HG03103 (cell line): ENCODE results near the gene TMEM232.
A peak's percentile ranks its signal among the peaks of the same experiment; 100 is the strongest.
"Not testable (repeated sequence)": the region's sequence is repeated elsewhere in the genome, so short reads cannot be mapped to it uniquely, and the experiment has no call there.

Experiments used
- ATAC-seq: cut with Tn5 transposase; IDR thresholded peaks from one replicate; pipeline ENCODE4 v1.9.1; 2021; ENCODE audit warnings: low read depth; ENCODE audit not compliant: unreplicated experiment

Gene TMEM232

DNA sequence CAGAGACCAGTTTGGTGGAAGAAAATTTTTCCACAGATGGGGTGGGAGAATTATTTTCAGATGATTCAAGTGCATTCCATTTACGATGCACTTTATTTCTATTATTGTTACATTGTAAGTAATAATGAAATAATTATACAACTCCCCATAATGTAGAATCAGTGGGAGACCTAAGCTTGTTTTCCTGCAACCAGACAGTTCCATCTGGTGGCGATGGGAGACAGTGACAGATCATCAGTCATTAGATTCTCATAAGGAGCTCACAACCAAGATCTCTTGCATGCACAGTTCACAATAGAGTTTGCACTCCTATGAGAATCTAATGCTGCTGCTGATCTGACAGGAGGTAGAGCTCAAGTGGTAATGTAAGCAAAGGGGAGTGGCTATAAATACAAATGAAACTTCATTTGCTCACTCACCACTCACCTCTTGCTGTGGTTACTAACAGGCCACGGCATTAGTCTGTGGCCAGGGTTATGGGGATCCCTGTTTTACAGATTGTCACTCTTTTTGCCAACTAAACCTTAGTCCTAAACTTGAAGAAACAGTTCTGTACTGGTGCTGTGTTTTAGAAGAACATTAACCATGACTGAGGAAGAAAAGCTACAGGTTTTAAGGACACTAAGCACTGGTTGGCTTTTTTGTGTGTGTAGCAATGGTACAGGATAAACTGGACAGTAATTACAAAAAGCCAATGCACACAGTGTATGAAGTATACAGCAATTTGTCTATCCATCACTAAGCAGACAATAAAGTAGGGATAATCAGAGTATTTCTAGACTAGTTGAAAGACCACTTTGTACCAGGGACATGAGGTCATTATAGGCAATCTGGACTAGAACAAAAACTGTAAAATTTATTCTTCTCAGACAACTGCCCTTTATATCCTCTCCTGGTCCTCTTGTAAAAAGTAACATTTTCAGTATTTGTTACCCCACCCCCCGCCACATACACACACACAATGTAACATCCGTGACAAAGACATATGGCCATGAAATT lies 9.9 kb downstream of the TMEM232 start:
- peak; percentile 79 for ATAC-seq

- ATAC-seq: no peak
Measured at GRCh38 chr5:110707260-110707844, 19.1 kb downstream of the TMEM232 start.

DNA sequence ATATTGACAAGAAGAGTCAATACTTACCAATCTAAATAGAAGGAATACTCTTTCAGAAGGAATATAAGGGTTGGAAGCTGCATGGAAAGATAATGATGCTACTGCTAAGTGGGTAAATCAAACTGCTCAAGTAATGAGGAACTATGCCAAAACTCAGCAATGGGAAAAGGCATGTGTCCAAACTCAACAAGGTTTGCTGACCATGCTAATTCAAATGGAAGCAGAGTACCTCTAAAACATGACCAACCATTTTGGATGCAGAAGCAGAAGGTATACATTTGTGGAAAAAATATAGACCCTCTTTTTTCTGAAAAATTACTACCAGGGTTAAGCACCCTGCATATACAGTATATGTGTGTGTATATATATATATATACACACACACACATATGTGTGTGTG lies 21.1 kb downstream of the TMEM232 start:
- ATAC-seq: no peak

GRCh38 chr5:110703481-110703880 lies 23.0 kb downstream of the TMEM232 start:
- ATAC-seq: no peak

DNA sequence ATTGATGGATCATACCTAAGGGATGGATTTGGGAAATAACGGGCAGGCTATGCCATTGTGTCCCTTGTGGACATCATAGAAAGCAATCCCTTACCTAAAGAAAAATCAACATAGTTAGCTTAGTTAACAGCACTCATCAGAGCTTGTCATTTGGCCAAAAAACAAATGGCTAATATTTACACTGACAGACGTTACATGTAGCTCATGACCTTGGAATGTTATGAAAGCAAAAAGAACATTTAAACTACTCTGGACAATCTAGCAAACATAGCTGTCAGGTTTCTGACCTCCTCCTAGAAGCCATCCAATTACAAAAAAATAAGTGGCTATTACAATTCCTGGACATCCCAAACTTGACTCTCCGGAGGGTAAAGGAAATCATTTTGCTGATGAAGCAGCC lies 23.8 kb downstream of the TMEM232 start:
- ATAC-seq: no peak

DNA sequence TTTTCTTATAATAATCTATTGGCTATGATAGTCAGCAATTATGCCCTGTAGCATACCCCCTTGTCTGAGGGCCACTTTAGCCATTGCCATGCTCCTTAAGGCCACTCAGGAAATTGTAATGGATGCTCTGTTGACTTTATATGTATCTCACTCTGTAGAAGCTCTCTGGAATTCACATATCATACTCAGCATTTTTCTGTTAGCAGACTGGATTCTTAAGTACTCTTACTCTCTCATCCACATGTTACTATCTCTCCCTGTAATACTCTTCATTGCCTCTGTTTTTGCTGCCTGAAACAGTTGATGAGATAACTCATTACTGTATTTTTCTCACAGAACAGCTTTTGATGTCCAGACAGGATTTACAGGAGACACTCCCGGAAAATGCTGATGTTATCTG lies 24.2 kb downstream of the TMEM232 start:
- ATAC-seq: no peak

- not testable (repeated sequence) for ATAC-seq
Measured at GRCh38 chr5:110692669-110693068, 33.8 kb downstream of the TMEM232 start.

DNA sequence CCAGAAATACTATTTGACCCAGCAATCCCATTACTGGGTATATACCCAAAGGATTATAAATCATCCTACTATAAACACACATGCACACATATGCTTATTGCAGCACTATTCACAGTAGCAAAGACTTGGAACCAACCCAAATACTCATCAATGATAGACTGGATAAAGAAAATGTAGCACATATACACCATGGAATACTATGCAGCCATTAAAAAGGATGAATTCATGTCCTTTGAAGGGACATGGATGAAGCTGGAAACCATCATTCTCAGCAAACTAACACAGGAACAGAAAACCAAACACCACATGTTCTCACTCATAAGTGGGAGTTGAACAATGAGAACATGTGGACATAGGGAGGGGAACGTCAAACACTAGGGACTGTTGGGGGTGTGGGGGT lies 35.9 kb downstream of the TMEM232 start:
- ATAC-seq: not testable (repeated sequence)

GRCh38 chr5:110687485-110687884 lies 39.0 kb downstream of the TMEM232 start:
- no peak for ATAC-seq

DNA sequence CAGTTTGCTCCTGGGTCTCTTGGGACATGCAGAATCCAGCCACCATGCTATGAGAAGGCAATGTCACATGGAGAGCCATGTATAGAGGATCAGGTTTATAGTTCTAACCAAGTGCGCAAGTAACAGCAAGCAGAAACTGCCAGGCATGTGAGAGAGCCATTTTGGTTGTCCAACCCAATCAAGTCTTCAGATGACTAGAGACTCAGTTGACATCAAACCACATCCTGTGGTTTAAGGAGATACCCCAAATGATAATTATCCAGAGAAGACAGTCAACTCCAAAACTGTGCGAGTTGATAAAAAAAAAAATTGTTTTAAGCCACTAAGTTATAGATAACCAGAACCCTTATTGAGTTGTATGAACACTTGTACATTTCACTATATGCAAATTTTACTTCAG lies 40.2 kb downstream of the TMEM232 start:
- ATAC-seq: no peak

GRCh38 chr5:110681953-110682352 lies 44.5 kb downstream of the TMEM232 start:
- no peak for ATAC-seq

- no peak for ATAC-seq
Measured at GRCh38 chr5:110681109-110681508, 45.4 kb downstream of the TMEM232 start.

- ATAC-seq: not testable (repeated sequence)
Measured at GRCh38 chr5:110676554-110676953, 49.9 kb downstream of the TMEM232 start.

DNA sequence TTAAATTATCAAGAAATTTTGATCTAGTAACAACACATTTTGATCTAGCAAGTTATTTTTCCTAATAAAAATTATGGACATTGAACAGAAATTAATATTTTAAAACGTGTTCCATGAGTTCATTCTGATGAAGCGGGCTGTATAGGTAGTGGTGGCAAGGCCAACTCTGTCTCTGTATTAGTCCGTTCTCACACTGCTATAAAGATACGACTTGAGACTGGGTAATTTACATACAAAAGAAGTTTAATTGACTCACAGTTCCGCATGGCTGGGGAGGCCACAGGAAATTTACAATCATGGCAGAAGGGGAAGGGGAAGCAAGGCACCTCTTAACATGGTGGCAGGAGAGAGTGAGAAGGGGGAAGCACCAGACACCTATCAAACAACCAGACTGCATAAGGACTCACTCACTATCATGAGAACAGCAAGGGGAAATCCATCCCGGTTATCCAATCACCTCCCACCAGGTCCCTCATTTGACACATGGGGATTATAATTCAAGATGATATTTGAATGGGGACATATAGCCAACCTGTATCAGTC lies 61.2 kb downstream of the TMEM232 start:
- ATAC-seq: peak; percentile 51

GRCh38 chr5:110663525-110663924 lies 62.9 kb downstream of the TMEM232 start:
- peak; percentile 83 for ATAC-seq

DNA sequence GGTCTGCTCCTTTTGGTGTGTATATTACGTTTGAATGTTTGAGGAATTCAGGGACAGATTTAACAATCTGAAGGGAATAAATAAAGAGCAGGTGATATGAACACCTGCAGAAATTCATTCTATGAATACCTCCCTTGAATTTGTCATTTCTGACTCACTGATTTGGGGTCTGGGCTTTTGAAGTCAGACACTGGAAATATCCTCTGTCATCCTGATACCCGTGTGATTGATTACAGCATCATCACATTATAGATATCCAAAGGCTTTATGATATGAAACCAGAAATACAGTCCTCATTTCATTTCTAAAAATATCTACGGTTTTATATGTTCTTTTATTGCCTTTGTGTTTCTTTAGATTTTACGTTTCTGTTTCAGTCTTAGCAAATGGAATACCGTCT lies 68.5 kb downstream of the TMEM232 start:
- ATAC-seq: no peak

DNA sequence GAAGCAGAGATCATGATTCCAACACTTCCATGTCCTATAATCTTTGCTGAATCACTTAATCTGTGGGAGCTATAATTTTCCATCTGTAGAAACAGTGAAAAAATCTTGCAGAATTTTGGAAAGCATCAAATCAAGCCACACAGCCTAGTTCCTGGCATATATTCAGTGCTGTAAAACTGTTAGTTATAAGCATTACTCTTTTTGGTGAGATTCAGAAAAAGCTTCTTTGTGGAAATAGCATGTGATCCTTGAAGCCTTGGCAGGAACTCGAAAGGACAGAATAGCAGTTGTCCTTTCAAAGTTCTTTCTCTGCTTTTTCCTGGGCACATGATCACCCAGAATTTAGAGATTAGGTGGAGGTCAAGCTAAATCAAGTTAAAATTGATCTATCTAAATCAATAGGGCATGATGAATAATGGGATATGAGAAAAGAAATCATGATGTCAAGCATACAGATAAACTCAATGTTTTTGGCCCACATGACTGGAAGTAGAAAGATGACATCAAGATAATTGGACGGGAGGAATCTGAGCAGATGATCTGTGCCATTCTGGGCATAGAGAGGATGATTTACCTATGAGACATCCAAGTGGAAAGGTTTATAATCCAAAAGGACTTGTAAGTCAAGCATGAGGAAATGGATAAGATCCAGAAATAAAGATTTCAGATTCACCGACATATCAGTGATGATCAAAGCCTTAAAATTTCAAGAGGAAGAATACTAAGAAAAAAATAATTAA lies 73.1 kb downstream of the TMEM232 start:
- ATAC-seq: no peak

- no peak for ATAC-seq
Measured at GRCh38 chr5:110651507-110651906, 75.0 kb downstream of the TMEM232 start.

DNA sequence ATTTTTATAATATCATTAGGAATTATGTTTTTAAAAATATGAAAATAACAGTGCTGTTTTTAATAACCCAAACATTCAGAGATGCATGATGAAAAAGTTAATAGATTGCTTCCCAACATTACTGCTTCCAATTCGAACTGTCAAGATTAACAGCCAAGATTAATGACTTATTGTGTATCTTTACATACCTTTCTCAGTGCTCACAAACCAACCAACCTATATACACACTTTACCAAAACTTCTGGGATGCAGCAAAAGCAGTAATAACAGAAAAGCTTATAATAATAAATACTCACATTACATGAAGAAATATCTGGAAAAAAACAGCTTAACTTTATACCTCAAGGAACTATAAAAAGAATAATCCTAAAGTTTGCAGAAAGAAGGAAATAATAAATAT lies 82.1 kb downstream of the TMEM232 start:
- ATAC-seq: no peak

DNA sequence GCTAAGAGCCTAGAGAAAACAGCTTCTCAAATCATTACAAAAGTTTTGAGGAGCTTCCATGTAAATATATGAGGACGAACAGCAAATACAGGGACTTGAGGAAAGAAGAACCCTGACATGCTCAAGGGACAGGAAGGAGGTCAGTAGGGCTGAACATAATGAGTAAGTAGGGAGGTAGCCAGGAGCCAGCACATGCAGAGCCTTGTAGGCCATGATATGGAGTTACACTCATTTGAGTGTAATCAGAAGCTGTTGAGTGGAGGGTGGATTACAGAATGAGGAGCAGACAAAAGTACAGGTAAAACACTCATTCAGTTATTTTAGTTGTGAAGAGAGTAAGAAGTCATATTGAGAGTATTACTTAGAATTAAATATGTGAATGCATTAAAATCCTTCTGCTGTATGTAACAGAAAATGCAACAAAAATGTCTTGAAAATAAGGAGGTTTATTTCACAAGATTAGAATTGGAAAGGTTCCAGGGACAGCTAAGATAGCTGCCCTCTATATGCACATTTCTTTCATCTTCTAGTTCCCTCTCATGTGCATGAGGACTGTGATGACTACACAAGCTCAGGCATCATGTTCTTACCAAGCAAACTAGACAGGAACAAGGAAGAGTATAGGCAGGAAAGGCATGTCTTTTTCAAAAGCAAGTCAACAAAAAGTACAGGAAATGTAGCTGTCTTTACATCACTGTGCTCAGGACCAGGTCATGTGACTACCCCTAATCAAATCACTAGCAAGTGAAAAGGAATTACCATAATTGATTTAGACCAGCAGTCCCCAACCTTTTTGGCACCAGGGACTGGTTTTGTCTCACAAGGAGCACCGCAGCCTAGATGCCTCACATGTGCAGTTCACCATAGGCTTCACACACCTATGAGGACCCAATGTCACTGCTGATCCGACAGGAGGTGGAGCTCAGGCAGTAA lies 87.2 kb downstream of the TMEM232 start:
- no peak for ATAC-seq
